GM21717 (cell line): Measurements from ENCODE around the gene ZNF594.
"Not testable (repeated sequence)": the region's sequence is repeated elsewhere in the genome, so short reads cannot be mapped to it uniquely, and the experiment has no call there.

ENCODE experiments used
- ATAC-seq: cut with Tn5 transposase; IDR thresholded peaks from one replicate; pipeline ENCODE4 v1.9.1; 2021; ENCODE audit warnings: mild to moderate bottlenecking, moderate library complexity; ENCODE audit not compliant: unreplicated experiment

The ZNF594 gene

GRCh38 chr17:5203178-5203907 is 11.7 kb upstream of the ZNF594 start:
- ATAC-seq, result no peak

- no peak for ATAC-seq
Observed at GRCh38 chr17:5201011-5201410, 9.3 kb upstream of the ZNF594 start.

DNA sequence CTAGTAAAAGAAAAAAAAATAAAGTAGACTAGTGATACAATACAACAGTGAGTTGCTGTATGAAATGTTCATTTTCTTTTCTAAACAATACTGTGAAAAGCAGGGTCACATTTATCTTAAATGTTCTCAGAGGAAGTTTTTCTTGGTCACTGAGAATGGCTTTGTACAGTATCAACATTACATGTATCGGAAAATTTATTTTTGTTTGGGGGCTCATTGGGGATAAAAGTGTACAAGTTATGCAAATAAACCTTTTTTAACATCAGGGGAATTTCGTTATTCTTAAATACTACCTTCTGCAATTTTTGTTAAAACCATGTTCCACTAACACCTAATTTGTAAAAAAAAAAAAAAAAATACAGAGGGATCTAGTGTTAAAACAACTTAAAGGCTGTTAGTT is 8.7 kb upstream of the ZNF594 start:
- ATAC-seq, result no peak

- ATAC-seq, result no peak
Observed at GRCh38 chr17:5198472-5198871, 6.8 kb upstream of the ZNF594 start.

DNA sequence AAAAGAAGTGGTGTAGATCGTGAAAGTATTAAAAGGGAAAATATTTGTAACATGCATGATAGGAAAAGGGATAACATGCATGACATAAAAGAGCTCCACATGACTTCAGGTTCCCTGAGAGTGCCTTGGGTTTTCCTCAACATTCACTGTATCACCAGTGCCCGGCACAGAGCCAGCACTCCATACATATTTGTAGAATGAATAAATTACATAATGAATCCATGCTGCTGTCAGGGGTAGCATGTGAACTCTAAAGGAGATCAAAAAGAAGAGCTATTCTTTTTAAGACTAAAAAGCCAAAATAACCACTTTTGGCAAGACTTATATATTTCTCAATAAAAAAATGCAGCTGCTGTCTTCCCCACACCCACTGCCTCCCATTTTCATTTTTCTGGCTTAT is 2.7 kb upstream of the ZNF594 start:
- ATAC-seq, result no peak

- no peak for ATAC-seq
Observed at GRCh38 chr17:5184288-5184687, 7.4 kb downstream of the ZNF594 start.

DNA sequence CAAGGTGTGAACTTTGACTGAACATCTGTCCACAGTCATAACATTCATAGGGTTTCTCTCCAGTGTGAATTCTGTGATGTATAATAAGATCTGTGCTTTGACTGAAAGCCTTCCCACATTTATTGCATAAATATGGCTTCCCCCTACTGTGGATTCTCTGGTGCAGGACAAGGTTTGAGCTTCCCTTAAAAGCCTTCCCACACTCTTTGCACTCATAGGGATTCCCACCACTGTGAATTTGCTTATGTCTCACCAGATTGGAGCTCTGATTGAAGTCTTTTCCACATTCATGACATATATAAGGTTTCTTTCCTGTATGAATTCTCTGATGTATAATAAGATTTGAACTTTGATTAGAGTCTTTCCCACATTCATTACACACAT is 8.3 kb downstream of the ZNF594 start:
- no peak for ATAC-seq

- no peak for ATAC-seq
Observed at GRCh38 chr17:5182597-5183409, 8.9 kb downstream of the ZNF594 start.

GRCh38 chr17:5181509-5182305 is 10.0 kb downstream of the ZNF594 start:
- no peak for ATAC-seq

DNA sequence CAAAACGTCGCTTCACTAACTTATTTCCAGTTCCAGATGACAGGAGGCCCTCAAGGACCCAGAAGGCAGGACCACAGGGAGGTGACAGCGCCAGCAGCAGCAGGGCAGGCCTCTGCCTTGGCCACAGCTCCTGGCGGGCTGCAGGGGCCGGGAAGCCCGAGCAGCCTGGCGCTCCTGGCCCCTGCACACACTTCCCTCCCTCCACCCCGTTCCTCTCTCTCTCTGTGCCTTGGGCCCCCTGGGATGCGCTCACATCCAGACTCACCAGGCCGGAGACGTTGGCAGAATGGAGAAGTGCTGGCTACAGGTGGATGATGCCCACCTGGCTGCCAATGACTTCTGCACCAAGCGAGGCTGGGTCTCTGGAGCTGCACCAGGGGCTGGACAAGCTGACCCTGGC is 12.7 kb downstream of the ZNF594 start:
- ATAC-seq, result no peak

DNA sequence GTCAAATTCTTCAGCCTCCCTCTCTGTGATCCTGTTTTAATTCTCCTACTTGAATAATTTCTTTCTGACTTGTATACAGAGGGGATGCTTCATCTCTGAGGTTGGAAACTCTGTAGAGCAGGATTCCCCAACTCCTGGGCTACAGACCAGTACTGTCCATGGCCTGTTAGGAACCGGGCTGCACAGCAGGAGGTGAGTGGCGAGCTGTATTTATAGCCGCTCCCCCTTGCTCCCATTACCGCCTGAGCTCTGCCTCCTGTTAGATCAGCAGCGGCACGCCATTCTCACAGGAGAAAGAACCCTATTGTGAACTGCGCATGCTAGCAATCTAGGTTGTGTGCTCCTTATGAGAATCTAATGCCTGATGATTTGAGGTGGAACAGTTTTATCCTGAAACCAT is 16.6 kb downstream of the ZNF594 start:
- not testable (repeated sequence) for ATAC-seq

- ATAC-seq, result not testable (repeated sequence)
Observed at GRCh38 chr17:5165791-5166564, 25.7 kb downstream of the ZNF594 start.

- no peak for ATAC-seq
Observed at GRCh38 chr17:5164436-5164835, 27.2 kb downstream of the ZNF594 start.

- ATAC-seq, result not testable (repeated sequence)
Observed at GRCh38 chr17:5161793-5162192, 29.9 kb downstream of the ZNF594 start.

DNA sequence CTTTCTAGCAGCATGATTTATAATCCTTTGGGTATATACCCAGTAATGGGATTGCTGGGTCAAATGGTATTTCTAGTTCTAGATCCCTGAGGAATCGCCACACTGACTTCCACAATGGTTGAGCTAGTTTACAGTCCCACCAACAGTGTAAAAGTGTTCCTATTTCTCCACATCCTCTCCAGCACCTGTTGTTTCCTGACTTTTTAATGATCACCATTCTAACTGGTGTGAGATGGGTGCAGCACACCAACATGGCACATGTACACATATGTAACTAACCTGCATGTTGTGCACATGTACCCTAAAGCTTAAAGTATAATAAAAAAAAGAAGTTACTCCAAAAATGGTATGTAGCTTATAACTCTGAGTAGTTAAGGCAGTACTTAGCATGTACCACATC is 31.0 kb downstream of the ZNF594 start:
- not testable (repeated sequence) for ATAC-seq

DNA sequence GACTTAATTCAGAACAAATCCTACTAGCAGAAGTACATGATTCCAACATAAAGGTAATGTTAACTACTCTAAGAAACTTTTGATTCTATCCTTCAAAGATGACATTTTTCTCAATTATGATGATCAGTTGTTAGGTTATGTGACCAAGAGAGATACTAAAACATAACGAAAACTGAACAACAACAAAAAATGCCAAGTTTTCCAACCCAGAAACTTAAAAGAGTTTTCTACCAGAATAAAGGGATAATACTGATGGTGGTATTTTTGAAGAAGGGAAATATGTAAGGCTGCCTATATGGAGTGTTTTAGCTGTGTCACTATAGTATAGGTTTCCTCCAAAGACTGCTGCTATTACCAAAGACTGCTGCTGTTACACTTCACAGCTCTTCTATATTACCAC is 45.5 kb downstream of the ZNF594 start:
- not testable (repeated sequence) for ATAC-seq

- not testable (repeated sequence) for ATAC-seq
Observed at GRCh38 chr17:5142877-5143276, 48.8 kb downstream of the ZNF594 start.

GRCh38 chr17:5139458-5139732 is 52.3 kb downstream of the ZNF594 start:
- ATAC-seq, result no peak

DNA sequence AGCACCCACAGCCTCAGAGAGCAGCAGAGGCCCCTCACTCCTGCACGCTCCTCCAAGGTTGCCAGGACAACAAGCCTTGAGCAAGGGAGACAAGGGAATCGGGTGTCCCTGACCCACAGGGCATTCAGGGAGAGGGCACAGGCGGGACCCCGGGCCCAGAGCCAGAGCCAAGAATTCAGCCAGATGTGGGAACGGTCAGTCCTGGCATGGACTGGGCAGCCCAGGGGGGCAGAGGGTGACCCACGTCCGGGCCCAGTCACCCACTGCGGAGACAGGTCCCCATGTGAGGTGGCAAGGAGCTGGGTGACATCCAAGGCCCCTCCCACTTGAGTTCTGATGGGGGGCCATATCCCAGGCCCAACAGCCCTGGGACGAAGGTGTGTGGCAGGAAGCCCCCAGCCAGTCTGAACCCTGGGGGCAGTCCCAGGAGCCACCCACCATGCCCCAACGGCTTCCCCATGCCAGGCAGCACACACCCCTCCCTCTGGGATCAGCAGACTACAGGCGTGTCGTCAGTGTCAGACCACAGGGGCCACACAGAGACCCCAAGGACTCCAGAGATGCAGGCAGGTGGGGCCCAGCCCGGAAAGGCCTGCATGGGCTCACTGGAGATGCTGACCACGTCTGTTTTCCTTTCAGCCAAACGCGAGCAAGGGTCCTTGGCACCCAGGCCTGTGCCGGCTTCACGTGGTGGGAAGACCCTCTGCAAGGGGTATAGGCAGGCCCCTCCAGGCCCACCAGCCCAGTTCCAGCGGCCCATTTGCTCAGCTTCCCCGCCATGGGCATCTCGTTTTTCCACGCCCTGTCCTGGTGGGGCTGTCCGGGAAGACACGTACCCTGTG is 52.8 kb downstream of the ZNF594 start:
- no peak for ATAC-seq

- not testable (repeated sequence) for ATAC-seq
Observed at GRCh38 chr17:5138198-5138544, 53.5 kb downstream of the ZNF594 start.
